Fibroblast of upper back skin (primary cell): ENCODE measurements around the gene SPATA31E1.
"Not testable (repeated sequence)": the region's sequence is repeated elsewhere in the genome, so short reads cannot be mapped to it uniquely, and the experiment has no call there.

ENCODE experiments used
- DNase-seq: peaks from one replicate; pipeline ENCODE4 v3.0.0-alpha.2; 2013

Gene SPATA31E1

DNA sequence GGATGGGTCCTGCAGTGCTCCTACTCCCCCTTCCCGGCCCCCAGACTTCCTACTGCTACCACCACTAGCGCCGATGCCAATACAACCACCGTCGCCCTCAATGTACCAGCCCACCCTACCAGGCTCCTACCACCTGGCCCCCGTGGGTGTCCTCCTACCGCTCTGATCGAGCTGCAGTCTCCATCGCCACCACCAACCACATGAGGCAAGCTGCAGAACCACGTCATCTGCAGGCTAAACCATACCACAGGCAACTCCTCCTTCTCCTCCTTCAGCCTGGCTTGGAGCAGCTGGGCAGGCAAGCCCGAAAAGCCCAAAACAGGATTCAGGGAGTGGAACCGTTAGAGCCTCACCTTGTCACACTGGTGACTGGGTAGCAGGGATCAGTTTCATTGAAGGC, 54.7 kb downstream of the SPATA31E1 start:
- not testable (repeated sequence) for DNase-seq

DNA sequence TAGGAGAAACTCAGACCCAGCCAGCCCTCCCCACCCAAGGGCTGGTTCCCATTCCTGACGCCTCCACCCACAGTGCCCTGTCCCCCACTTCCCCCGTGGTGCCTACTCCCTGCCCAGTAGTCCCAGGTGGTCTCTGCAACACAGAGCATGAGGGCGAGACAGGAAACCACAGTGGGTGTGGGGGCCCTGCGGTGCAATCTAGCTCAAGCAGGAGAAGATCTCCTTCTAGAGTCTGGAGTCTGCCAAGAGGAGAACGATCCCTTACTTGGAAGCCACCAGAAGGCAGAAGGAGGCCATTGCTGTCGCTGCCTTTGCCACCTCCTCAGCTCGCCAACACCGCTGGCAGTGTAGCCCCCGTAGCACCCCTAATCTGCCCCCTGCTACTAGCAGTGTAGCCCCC, 55.2 kb downstream of the SPATA31E1 start:
- not testable (repeated sequence) for DNase-seq

DNA sequence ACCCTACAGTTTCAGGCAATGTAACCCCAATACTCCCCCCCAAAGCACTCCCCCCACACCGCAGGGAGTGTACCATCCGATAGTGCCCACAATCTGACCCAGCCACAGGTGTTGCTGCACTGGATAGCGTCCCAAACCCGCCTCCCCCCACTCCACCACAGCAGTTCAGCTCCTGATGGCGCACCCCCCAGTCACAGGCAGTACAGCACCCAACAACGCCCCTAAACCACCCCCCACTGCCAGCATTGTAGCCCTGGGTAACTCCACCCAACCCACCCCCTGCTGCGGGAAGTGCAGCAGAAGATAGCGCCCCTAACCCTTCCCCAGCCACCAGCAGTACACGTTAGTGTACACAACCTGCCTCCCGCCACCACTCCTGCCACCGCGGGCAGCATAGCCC, 55.7 kb downstream of the SPATA31E1 start:
- DNase-seq, result not testable (repeated sequence)
